HCT116 (cell line): ENCODE measurements around the gene POMGNT2. TPM values are rescaled to one million over a fixed set of nuclear protein-coding genes. Genes with fewer than 3 reads are reported as not detected.

Experiments
- ATAC-seq: fragments of 200-7000 bp; cut with Tn5 transposase; 2 replicates; pipeline ENCODE4 v1.9.1; 2020; ENCODE audit warnings: mild to moderate bottlenecking, moderate library complexity
- BruUV-seq: library from RNA; stranded (reverse); fragments of 400-500 nt; replicated peaks from 2 replicates; lab custom pipeline; 2021; lab: Mats Ljungman, UMichigan
- CTCF ChIA-PET: fragments of 300-600 bp; sonication (Branson Sonifier 250); formaldehyde crosslinking; loops from one replicate; lab custom pipeline; 2021; ENCODE audit warnings: antibody characterized with exemption; lab: Charles Lee
- POLR2A ChIA-PET: fragments of 300-600, 350-600 bp; sonication (Branson Sonifier 250); formaldehyde crosslinking; loops from one replicate; lab custom pipeline; 2021; ENCODE audit warnings: antibody characterized with exemption; lab: Charles Lee
- RAD21 ChIA-PET, 2 experiments: fragments of 300-600 bp; sonication (Branson Sonifier 250); formaldehyde crosslinking; loops; one replicate each; lab custom pipeline; 2023; ENCODE audit warnings: low total read pairs in 2 of 2; ENCODE audit not compliant: uncharacterized antibody in 2 of 2, unreplicated experiment in 2 of 2, low non-redundant PET in 1 of 2; lab: Charles Lee
- DNase-seq: peaks from one replicate; pipeline ENCODE4 v3.0.0-alpha.2; 2010; ENCODE audit warnings: low read depth, low spot score
- H2AFZ ChIP-seq: fragments of 200-600 bp; shearing (Covaris generic), sonication (generic); 2 replicates; pipeline ENCODE4 v1.6.1; 2017; ENCODE audit warnings: low read depth, mixed run types, mixed read lengths, antibody characterized with exemption, low read length; ENCODE audit not compliant: poor library complexity, severe bottlenecking
- H3K27ac ChIP-seq: 2 replicates; pipeline ENCODE4 v1.5.1; 2012; ENCODE audit warnings: low read depth, low read length
- H3K27me3 ChIP-seq: fragments of 200-600 bp; sonication (generic); 2 replicates; pipeline ENCODE4 v1.6.1; 2016; ENCODE audit warnings: mixed run types, low read length, mixed read lengths; ENCODE audit not compliant: insufficient read depth
- H3K36me3 ChIP-seq, 2 experiments: fragments of 200-500 bp in 1 of 2; fragments of 200-600 bp in 1 of 2; sonication (Bioruptor generic) in 1 of 2; sonication (generic) in 1 of 2; 2 replicates each; pipeline versions ENCODE4 v1.5.1 to v1.6.1; 2014 to 2016; ENCODE audit warnings: low read length in 2 of 2, inconsistent platforms in 1 of 2, mixed read lengths in 1 of 2, mixed run types in 1 of 2; ENCODE audit not compliant: insufficient read depth in 2 of 2, control insufficient read depth in 1 of 2
- H3K4me1 ChIP-seq, 2 experiments: fragments of 200-600 bp in 1 of 2; sonication (generic) in 1 of 2; 2 replicates each; pipeline versions ENCODE4 v1.5.1 to v1.6.1; 2012 to 2017; ENCODE audit warnings: low read length in 2 of 2, inconsistent platforms in 1 of 2, mild to moderate bottlenecking in 1 of 2, mixed read lengths in 1 of 2, mixed run types in 1 of 2, moderate library complexity in 1 of 2; ENCODE audit not compliant: insufficient read depth in 2 of 2, control insufficient read depth in 1 of 2
- H3K4me2 ChIP-seq: fragments of 200-600 bp; sonication (generic); 2 replicates; pipeline ENCODE4 v1.6.1; 2017; ENCODE audit warnings: mixed run types, low read length, mixed read lengths
- H3K4me3 ChIP-seq, 2 experiments: fragments of 200-600 bp in 1 of 2; sonication (generic) in 1 of 2; replicated peaks in 1 of 2; 2 replicates each; pipeline ENCODE4 v1.5.1; 2011 to 2016; ENCODE audit warnings: low read length in 2 of 2, control low read depth in 1 of 2, low read depth in 1 of 2, mild to moderate bottlenecking in 1 of 2, mixed read lengths in 1 of 2, mixed run types in 1 of 2
- H3K79me2 ChIP-seq: fragments of 200-600 bp; sonication (generic); 2 replicates; pipeline ENCODE4 v1.6.1; 2017; ENCODE audit warnings: mild to moderate bottlenecking, mixed run types, low read length, moderate library complexity, mixed read lengths; ENCODE audit not compliant: insufficient read depth
- H3K9ac ChIP-seq: fragments of 200-600 bp; sonication (generic); 2 replicates; pipeline ENCODE4 v1.6.1; 2016; ENCODE audit warnings: low read length, mixed read lengths
- H3K9me2 ChIP-seq: fragments of 200-600 bp; sonication (generic), shearing (Covaris generic); 2 replicates; pipeline ENCODE4 v1.6.1; 2017; ENCODE audit warnings: mixed run types, mild to moderate bottlenecking, moderate library complexity; ENCODE audit not compliant: insufficient read depth
- H3K9me3 ChIP-seq, 2 experiments: fragments of 200-500 bp in 1 of 2; fragments of 200-600 bp in 1 of 2; sonication (Bioruptor generic) in 1 of 2; sonication (generic) in 1 of 2; 2 replicates each; pipeline ENCODE4 v1.6.1; 2014 to 2017; ENCODE audit warnings: low read length in 2 of 2, mixed read lengths in 2 of 2, inconsistent platforms in 1 of 2, low read depth in 1 of 2, mild to moderate bottlenecking in 1 of 2, mixed run types in 1 of 2, moderate library complexity in 1 of 2; ENCODE audit not compliant: control insufficient read depth in 1 of 2, insufficient read depth in 1 of 2
- H4K20me1 ChIP-seq: fragments of 200-600 bp; sonication (generic), shearing (Covaris generic); 2 replicates; pipeline ENCODE4 v1.6.1; 2017; ENCODE audit warnings: mixed run types, mild to moderate bottlenecking, moderate library complexity; ENCODE audit not compliant: insufficient read depth
- CEBPB ChIP-seq: IDR thresholded peaks from 2 replicates; pipeline ENCODE4 v1.6.1; 2012; ENCODE audit warnings: low read depth
- EGR1 ChIP-seq: IDR thresholded peaks from 2 replicates; pipeline ENCODE4 v1.6.1; 2012; ENCODE audit warnings: low read depth
- ELF1 ChIP-seq: IDR thresholded peaks from 2 replicates; pipeline ENCODE4 v1.6.1; 2012; ENCODE audit warnings: low read depth, borderline replicate concordance
- EZH2 ChIP-seq: fragments of 200-600 bp; sonication (generic); IDR thresholded peaks from 2 replicates; pipeline ENCODE4 v1.6.1; 2017; ENCODE audit warnings: antibody characterized with exemption, mixed run types
- EZH2phosphoT487 ChIP-seq: fragments of 200-600 bp; IDR thresholded peaks from 2 replicates; pipeline ENCODE4 v1.6.1; 2018; ENCODE audit warnings: antibody characterized with exemption, borderline replicate concordance
- JUND ChIP-seq: IDR thresholded peaks from 2 replicates; pipeline ENCODE4 v1.6.1; 2012
- POLR2A ChIP-seq: IDR thresholded peaks from 2 replicates; pipeline ENCODE4 v1.7.0; 2011; ENCODE audit warnings: borderline replicate concordance; ENCODE audit not compliant: insufficient read depth, insufficient read length; ENCODE audit errors: extremely low read depth
- POLR2AphosphoS5 ChIP-seq: IDR thresholded peaks from 2 replicates; pipeline ENCODE4 v1.6.1; 2011; ENCODE audit warnings: mild to moderate bottlenecking, low read depth, low read length, moderate library complexity
- RAD21 ChIP-seq: IDR thresholded peaks from 2 replicates; pipeline ENCODE4 v1.6.1; 2012; ENCODE audit warnings: low read depth, mild to moderate bottlenecking
- SIN3A ChIP-seq: IDR thresholded peaks from 2 replicates; pipeline ENCODE4 v1.6.1; 2012; ENCODE audit warnings: low read depth
- TCF7L2 ChIP-seq: IDR thresholded peaks from 2 replicates; pipeline ENCODE4 v1.7.0; 2011; ENCODE audit warnings: borderline replicate concordance, inconsistent platforms; ENCODE audit not compliant: insufficient read depth, insufficient read length; ENCODE audit errors: extremely low read depth
- YY1 ChIP-seq: IDR thresholded peaks from 2 replicates; pipeline ENCODE4 v1.6.1; 2011; ENCODE audit warnings: low read length, low read depth, moderate library complexity, mild to moderate bottlenecking; ENCODE audit not compliant: insufficient replicate concordance; ENCODE audit errors: extremely low read depth
- ZFX ChIP-seq: fragments of 450-650 bp; IDR thresholded peaks from 2 replicates; pipeline ENCODE4 v1.6.1; 2017
- ZNF274 ChIP-seq: fragments of 200-500 bp; sonication (Bioruptor generic); IDR thresholded peaks from 2 replicates; pipeline ENCODE4 v1.6.1; 2014; ENCODE audit warnings: mild to moderate bottlenecking, low read depth, low read length, inconsistent platforms
- intact Hi-C: fragments of 100-400 bp; cut with micrococcal nuclease; formaldehyde crosslinking; loops from 2 replicates; pipeline ENCODE4 v1.10.0; 2022
- total RNA-seq: library from RNA; stranded (reverse); gene quantifications from one replicate; pipeline ENCODE4 v1.2.1, GENCODE V29; 2021; ENCODE audit not compliant: unreplicated experiment
- TF ChIP-seq, protein P1 (sequence below): IDR thresholded peaks from 2 replicates; pipeline ENCODE4 v1.6.1; 2011; ENCODE audit warnings: mild to moderate bottlenecking, low read length, moderate library complexity; ENCODE audit not compliant: insufficient replicate concordance; ENCODE audit errors: extremely low read depth
- TF ChIP-seq, protein P2 (sequence below): IDR thresholded peaks from 2 replicates; pipeline ENCODE4 v1.6.1; 2012
- TF ChIP-seq, protein P3 (sequence below): IDR thresholded peaks from 2 replicates; pipeline ENCODE4 v1.6.1; 2012

Gene POMGNT2
- total RNA-seq, 1 experiment from 2014 or later: 21.6 TPM

DNA sequence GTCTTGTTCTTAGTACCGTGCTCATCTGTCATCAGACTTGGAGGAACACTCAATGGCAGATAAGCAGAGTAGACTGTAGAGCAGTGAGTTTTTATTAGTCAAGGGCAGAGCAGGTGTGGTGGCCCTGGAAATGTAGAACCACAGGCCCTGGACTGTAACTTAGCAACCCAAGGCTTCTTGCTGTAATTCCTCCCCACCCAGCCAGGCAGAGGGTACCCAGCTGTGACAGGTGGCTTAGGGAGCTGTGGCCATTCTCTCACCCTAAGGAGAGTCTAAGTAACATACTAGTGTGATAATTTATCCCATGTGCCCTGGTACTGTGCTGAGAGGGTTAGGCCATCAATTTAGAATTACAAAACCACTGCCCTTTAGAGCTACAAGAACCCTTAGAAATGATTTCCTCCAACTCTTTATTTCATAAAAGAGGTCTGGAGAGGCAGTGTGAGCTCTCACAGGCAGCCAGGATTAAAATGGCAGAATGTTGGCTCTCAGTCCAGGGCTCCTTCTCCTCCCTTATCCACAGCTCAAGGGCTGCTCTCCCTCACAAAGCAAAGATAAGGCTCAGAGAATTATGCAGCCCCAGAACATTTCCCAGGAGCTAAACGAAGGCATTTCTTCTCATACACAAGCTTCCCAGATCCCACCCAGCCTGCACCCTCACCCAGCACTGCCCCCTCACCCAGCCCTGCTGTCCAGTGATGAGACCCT is 3.0 kb downstream of the POMGNT2 start:
- no peak for TF ChIP-seq ZNF274
- no peak for TF ChIP-seq CEBPB
- no peak for TF ChIP-seq EGR1
- no peak for TF ChIP-seq TCF7L2
- no peak for TF ChIP-seq POLR2A
- no peak for TF ChIP-seq EZH2
- no peak for TF ChIP-seq JUND
- H3K4me1 ChIP-seq: peaks cover 0 to 15% of the 10 kb centered on the region in 2 experiments; a peak in 2 of 4 replicates
- ATAC-seq (no peak), DNase-seq (no peak)
- intact Hi-C loops: loop anchor here (5.0 kb wide), 1 partner anchor 526 kb away; no protein-coding TSS in a partner anchor
- H3K4me2 ChIP-seq: no peak overlapping the region
- peaks cover 62% of the 10 kb centered on the region for H3K79me2 ChIP-seq
- no peaks in the 10 kb centered on the region for H4K20me1 ChIP-seq
- H3K4me3 ChIP-seq: no peak overlapping the region
- no peak overlapping the region for H3K27ac ChIP-seq
- H3K9me2 ChIP-seq: no peaks in the 10 kb centered on the region
- CTCF ChIA-PET: no interaction called here
- no peaks in the 10 kb centered on the region for H3K27me3 ChIP-seq
- no TSS peak for BruUV-seq
- no peaks in the 10 kb centered on the region for H3K9me3 ChIP-seq
- POLR2A ChIA-PET: no interaction called here
- H3K9ac ChIP-seq: no peak overlapping the region
- H2AFZ ChIP-seq: no peak overlapping the region
- H3K36me3 ChIP-seq: no peaks in the 10 kb centered on the region
- RAD21 ChIA-PET: no interaction called here

- RAD21 ChIA-PET: no interaction called here
- no peak for ATAC-seq
- no peak for TF ChIP-seq EGR1
- TF ChIP-seq ELF1: no peak
- TF ChIP-seq, protein P1, sequence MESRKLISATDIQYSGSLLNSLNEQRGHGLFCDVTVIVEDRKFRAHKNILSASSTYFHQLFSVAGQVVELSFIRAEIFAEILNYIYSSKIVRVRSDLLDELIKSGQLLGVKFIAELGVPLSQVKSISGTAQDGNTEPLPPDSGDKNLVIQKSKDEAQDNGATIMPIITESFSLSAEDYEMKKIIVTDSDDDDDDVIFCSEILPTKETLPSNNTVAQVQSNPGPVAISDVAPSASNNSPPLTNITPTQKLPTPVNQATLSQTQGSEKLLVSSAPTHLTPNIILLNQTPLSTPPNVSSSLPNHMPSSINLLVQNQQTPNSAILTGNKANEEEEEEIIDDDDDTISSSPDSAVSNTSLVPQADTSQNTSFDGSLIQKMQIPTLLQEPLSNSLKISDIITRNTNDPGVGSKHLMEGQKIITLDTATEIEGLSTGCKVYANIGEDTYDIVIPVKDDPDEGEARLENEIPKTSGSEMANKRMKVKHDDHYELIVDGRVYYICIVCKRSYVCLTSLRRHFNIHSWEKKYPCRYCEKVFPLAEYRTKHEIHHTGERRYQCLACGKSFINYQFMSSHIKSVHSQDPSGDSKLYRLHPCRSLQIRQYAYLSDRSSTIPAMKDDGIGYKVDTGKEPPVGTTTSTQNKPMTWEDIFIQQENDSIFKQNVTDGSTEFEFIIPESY: no peak
- no peak for TF ChIP-seq CEBPB
- no peak for TF ChIP-seq EZH2
- TF ChIP-seq, protein P2, sequence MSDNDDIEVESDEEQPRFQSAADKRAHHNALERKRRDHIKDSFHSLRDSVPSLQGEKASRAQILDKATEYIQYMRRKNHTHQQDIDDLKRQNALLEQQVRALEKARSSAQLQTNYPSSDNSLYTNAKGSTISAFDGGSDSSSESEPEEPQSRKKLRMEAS: no peak
- TF ChIP-seq RAD21: no peak
- TF ChIP-seq EZH2phosphoT487: no peak
- no peak for TF ChIP-seq POLR2A
- TF ChIP-seq YY1: no peak
- TF ChIP-seq SIN3A: no peak
- TF ChIP-seq ZNF274: no peak
- TF ChIP-seq ZFX: no peak
- TF ChIP-seq POLR2AphosphoS5: no peak
- TF ChIP-seq, protein P3, sequence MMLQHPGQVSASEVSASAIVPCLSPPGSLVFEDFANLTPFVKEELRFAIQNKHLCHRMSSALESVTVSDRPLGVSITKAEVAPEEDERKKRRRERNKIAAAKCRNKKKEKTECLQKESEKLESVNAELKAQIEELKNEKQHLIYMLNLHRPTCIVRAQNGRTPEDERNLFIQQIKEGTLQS: no peak
Measured at GRCh38 chr3:43098761-43099160, 7.1 kb downstream of the POMGNT2 start.

More at GRCh38 chr3:43098761-43099160, 7.1 kb downstream of the POMGNT2 start:
- ChIA-PET POLR2A (no interaction called here), CTCF (no interaction called here)
- no peak overlapping the region for H3K9ac ChIP-seq
- no peak overlapping the region for H3K27ac ChIP-seq
- no peaks in the 10 kb centered on the region for H3K9me3 ChIP-seq
- peaks cover 74% of the 10 kb centered on the region for H3K79me2 ChIP-seq
- H3K9me2 ChIP-seq: no peaks in the 10 kb centered on the region
- H3K4me3 ChIP-seq: no peak overlapping the region
- no peaks in the 10 kb centered on the region for H3K36me3 ChIP-seq
- no peaks in the 10 kb centered on the region for H4K20me1 ChIP-seq
- BruUV-seq: no TSS peak
- H3K4me1 ChIP-seq: no peaks in the 10 kb centered on the region
- H2AFZ ChIP-seq: no peak overlapping the region
- no peak overlapping the region for H3K4me2 ChIP-seq
- no peaks in the 10 kb centered on the region for H3K27me3 ChIP-seq
- no peak for DNase-seq
- intact Hi-C loops: no loop called here
